ENCODE measurements around the gene SGF29. TPM values are rescaled to one million over a fixed set of nuclear protein-coding genes. Genes with fewer than 3 reads are reported as not detected.

The SGF29 gene
- total and polyA plus RNA-seq, 2 of the 4 experiments (the other 2 are of a cell fraction) = 4.3 to 7.7 TPM

GRCh38 chr16:28531777-28532744, 21.7 kb upstream of the SGF29 start:
- H2BK15ac ChIP-seq (ENCODE audit: low read depth, low read length) = no peak overlapping the region
- peaks cover 5% of the 10 kb centered on the region; the same call in 1 of the 2 replicates for H3K9me1 ChIP-seq (ENCODE audit: insufficient read depth, low read length)
- TF ChIP-seq NFE2L2 (IDR thresholded peaks at IDR 0.05; ENCODE audit: low read depth, low read length) (no peak), RCOR1 (IDR thresholded peaks at IDR 0.05; ENCODE audit: insufficient replicate concordance, low read length) (no peak), ELK1 (IDR thresholded peaks at IDR 0.05; ENCODE audit: borderline replicate concordance, low read depth, low read length) (no peak), CEBPB (IDR thresholded peaks at IDR 0.05; ENCODE audit: low read depth, low read length) (no peak), BHLHE40 (IDR thresholded peaks at IDR 0.05; ENCODE audit: low read depth, low read length) (no peak), RAD21 (IDR thresholded peaks at IDR 0.05; ENCODE audit: low read length) (no peak), MAFK (IDR thresholded peaks at IDR 0.05; ENCODE audit: low read depth, low read length) (no peak), RFX5 (IDR thresholded peaks at IDR 0.05; ENCODE audit: low read depth, low read length) (no peak), SMC3 (IDR thresholded peaks at IDR 0.05; ENCODE audit: low read depth, low read length) (no peak), CHD1 (IDR thresholded peaks at IDR 0.05; ENCODE audit: low read depth, low read length) (no peak), FOS (IDR thresholded peaks at IDR 0.05; ENCODE audit: low read depth, low read length) (no peak), POLR2A (IDR thresholded peaks at IDR 0.05; ENCODE audit: low read depth, low read length) (no peak)
- TF ChIP-seq, protein P1, sequence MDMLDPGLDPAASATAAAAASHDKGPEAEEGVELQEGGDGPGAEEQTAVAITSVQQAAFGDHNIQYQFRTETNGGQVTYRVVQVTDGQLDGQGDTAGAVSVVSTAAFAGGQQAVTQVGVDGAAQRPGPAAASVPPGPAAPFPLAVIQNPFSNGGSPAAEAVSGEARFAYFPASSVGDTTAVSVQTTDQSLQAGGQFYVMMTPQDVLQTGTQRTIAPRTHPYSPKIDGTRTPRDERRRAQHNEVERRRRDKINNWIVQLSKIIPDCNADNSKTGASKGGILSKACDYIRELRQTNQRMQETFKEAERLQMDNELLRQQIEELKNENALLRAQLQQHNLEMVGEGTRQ (IDR thresholded peaks at IDR 0.05; ENCODE audit: low read depth, low read length) = no peak
- ATAC-seq (ENCODE audit: low read depth) (peak; percentile 72), DNase-seq (no peak)
- H3K23ac ChIP-seq (ENCODE audit: low read depth, low read length) = no peak overlapping the region
- H4K5ac ChIP-seq (ENCODE audit: low read depth, low read length) = no peak overlapping the region
- in situ Hi-C loops (cut with MboI; ENCODE audit: low sequenced_read_pairs) (no loop called here), intact Hi-C loops (cut with micrococcal nuclease) (no loop called here), dilution Hi-C loops (cut with HindIII; ENCODE audit: low sequenced_read_pairs, unreplicated experiment) (no loop called here)
- H4K91ac ChIP-seq (ENCODE audit: insufficient read depth, low read depth, low read length) = no peak overlapping the region
- no peak overlapping the region for H3K14ac ChIP-seq (replicated peaks; ENCODE audit: low read depth, low read length)
- H3K56ac ChIP-seq (ENCODE audit: extremely low read depth, insufficient read depth, low read length) = no peak overlapping the region
- H2AK5ac ChIP-seq (ENCODE audit: low read depth, low read length) = no peak overlapping the region
- H4K20me1 ChIP-seq (ENCODE audit: insufficient read depth, low read length) = no peaks in the 10 kb centered on the region; the same call in 1 of the 2 replicates
- no peak overlapping the region for H3K4ac ChIP-seq (ENCODE audit: low read depth, low read length)
- H2BK5ac ChIP-seq (ENCODE audit: low read depth, low read length, poor library complexity, severe bottlenecking) = no peak overlapping the region
- CTCF ChIA-PET = no interaction called here
- no peak overlapping the region for H2BK120ac ChIP-seq (ENCODE audit: low read depth, low read length)
- H3K9me3 ChIP-seq (ENCODE audit: control insufficient read depth, insufficient read depth, low read length) = no peaks in the 10 kb centered on the region
- no peak overlapping the region for H2AK9ac ChIP-seq (replicated peaks; ENCODE audit: low read depth, low read length, poor library complexity)
- H3K36me3 ChIP-seq (ENCODE audit: control insufficient read depth, insufficient read depth, low read length) = peaks cover 20% of the 10 kb centered on the region
- H2AFZ ChIP-seq (replicated peaks; ENCODE audit: low read length, poor library complexity) = no peak overlapping the region
- peaks cover 3 to 10% of the 10 kb centered on the region in 2 experiments for H3K79me1 ChIP-seq (ENCODE audit: low read depth in 1 of 2, low read length in 2 of 2)
- no peak overlapping the region for H2BK20ac ChIP-seq (ENCODE audit: low read depth, low read length)
- peaks cover under 1% of the 10 kb centered on the region; the same call in 1 of the 2 replicates for H3K4me1 ChIP-seq (ENCODE audit: control insufficient read depth, insufficient read depth, low read length)
- no peak overlapping the region for H3K18ac ChIP-seq (ENCODE audit: low read depth, low read length)
- 60% methylated on average over 3 of the region's 9 CpGs; no CpG with 5 or more reads in 1 of the 2 experiments for WGBS, 2 experiments (ENCODE audit: extremely low coverage in 2 of 2, insufficient read length in 1 of 2)
- H3K9ac ChIP-seq (ENCODE audit: low read depth, low read length) = no peak overlapping the region
- BruUV-seq (replicated peaks) = no TSS peak
- no peak overlapping the region for H4K8ac ChIP-seq (ENCODE audit: low read depth in 2 of 2, low read length in 2 of 2)
- POLR2A ChIA-PET (ENCODE audit: unreplicated experiment) = interaction anchor here (0.5 kb wide), 1 partner anchor 9 kb away, joined by 11 read pairs; no protein-coding TSS in a partner anchor
- H3K27me3 ChIP-seq (ENCODE audit: control insufficient read depth, insufficient read depth, low read length) = no peaks in the 10 kb centered on the region
- no peak overlapping the region for H3K27ac ChIP-seq (ENCODE audit: insufficient read depth, low read length)
- no peak overlapping the region for H3K4me3 ChIP-seq (ENCODE audit: insufficient read depth, low read depth, low read length)
- no peak overlapping the region for H3K4me2 ChIP-seq (ENCODE audit: low read depth, low read length)

Data from IMR-90 (cell line).